PC-3 (cell line): ENCODE data around the gene MAPK4. TPM values are rescaled to one million over a fixed set of nuclear protein-coding genes. Genes with fewer than 3 reads are reported as not detected.

ENCODE experiments used
- ATAC-seq: fragments of 200-7000 bp; cut with Tn5 transposase; 2 replicates; pipeline ENCODE4 v1.9.1; 2020; ENCODE audit warnings: mild to moderate bottlenecking, moderate library complexity
- BruUV-seq: library from RNA; stranded (reverse); fragments of 400-500 nt; replicated peaks from 2 replicates; lab custom pipeline; 2021; lab: Mats Ljungman, UMichigan
- CTCF ChIA-PET: fragments of 300-600 bp; sonication (Branson Sonifier 250); formaldehyde crosslinking; loops from one replicate; lab custom pipeline; 2022; ENCODE audit warnings: antibody characterized with exemption; lab: Charles Lee
- POLR2A ChIA-PET: fragments of 300-600 bp; sonication (Branson Sonifier 250); formaldehyde crosslinking; loops from one replicate; lab custom pipeline; 2022; ENCODE audit warnings: antibody characterized with exemption; ENCODE audit not compliant: unreplicated experiment; lab: Charles Lee
- DNase-seq: peaks from one replicate; pipeline ENCODE4 v3.0.0-alpha.2; 2015
- H2AFZ ChIP-seq: fragments of 300-600 bp; sonication (generic); 2 replicates; pipeline ENCODE4 v1.6.0; 2016; ENCODE audit warnings: antibody characterized with exemption, low read length
- H3F3A ChIP-seq: fragments of 300-600 bp; sonication (generic); one replicate; pipeline ENCODE4 v1.6.0; 2017; ENCODE audit warnings: antibody characterized with exemption, low read length, control low read depth, mild to moderate bottlenecking; ENCODE audit not compliant: unreplicated experiment
- H3K27ac ChIP-seq: fragments of 300-600 bp; sonication (generic); 2 replicates; pipeline ENCODE4 v1.5.1; 2016; ENCODE audit warnings: mild to moderate bottlenecking, low read length
- H3K27me3 ChIP-seq: fragments of 300-600 bp; sonication (generic); 2 replicates; pipeline ENCODE4 v1.6.1; 2016; ENCODE audit warnings: low read length, mixed read lengths
- H3K36me3 ChIP-seq: fragments of 300-600 bp; sonication (generic); 2 replicates; pipeline ENCODE4 v1.6.1; 2016; ENCODE audit warnings: low read depth, mixed run types, low read length, mixed read lengths
- H3K4me1 ChIP-seq: fragments of 300-600 bp; sonication (generic); 2 replicates; pipeline ENCODE4 v1.5.1; 2016; ENCODE audit warnings: low read length; ENCODE audit not compliant: insufficient read depth
- H3K4me2 ChIP-seq: fragments of 300-600 bp; sonication (generic); 2 replicates; pipeline ENCODE4 v1.6.0; 2016; ENCODE audit warnings: low read length
- H3K4me3 ChIP-seq: fragments of 300-600 bp; sonication (generic); 2 replicates; pipeline ENCODE4 v1.5.1; 2016; ENCODE audit warnings: mild to moderate bottlenecking, low read length, mixed read lengths
- H3K79me2 ChIP-seq: fragments of 300-600 bp; sonication (generic); 2 replicates; pipeline ENCODE4 v1.6.1; 2017; ENCODE audit warnings: low read length, mixed read lengths
- H3K9ac ChIP-seq: fragments of 300-600 bp; sonication (generic); 2 replicates; pipeline ENCODE4 v1.6.0; 2016; ENCODE audit warnings: mild to moderate bottlenecking, low read length
- H3K9me2 ChIP-seq: fragments of 300-600 bp; sonication (generic); replicated peaks from 2 replicates; pipeline ENCODE4 v1.6.1; 2016; ENCODE audit warnings: mixed run types, low read length, mixed read lengths
- H3K9me3 ChIP-seq: fragments of 300-600 bp; sonication (generic); 2 replicates; pipeline ENCODE4 v1.6.1; 2016; ENCODE audit warnings: low read length, mixed read lengths
- H4K20me1 ChIP-seq: fragments of 300-600 bp; sonication (generic); 2 replicates; pipeline ENCODE4 v1.6.1; 2016; ENCODE audit warnings: low read length, mixed read lengths
- CTCF ChIP-seq: fragments of 300-600 bp; sonication (generic); conservative IDR thresholded peaks from 2 replicates; pipeline ENCODE4 v1.5.1; 2017; ENCODE audit warnings: antibody characterized with exemption, low read depth, mild to moderate bottlenecking, low read length
- EZH2 ChIP-seq: fragments of 300-600 bp; sonication (generic); IDR thresholded peaks from one replicate; pipeline ENCODE4 v1.6.1; 2017; ENCODE audit warnings: antibody characterized with exemption, mild to moderate bottlenecking, low read length; ENCODE audit not compliant: unreplicated experiment
- EZH2phosphoT487 ChIP-seq: fragments of 300-600 bp; sonication (generic); IDR thresholded peaks from 2 replicates; pipeline ENCODE4 v1.6.1; 2018; ENCODE audit warnings: mild to moderate bottlenecking, antibody characterized with exemption, low read length, borderline replicate concordance
- intact Hi-C: fragments of 100-400 bp; cut with micrococcal nuclease; formaldehyde crosslinking; loops from 2 replicates; pipeline ENCODE4 v1.9.0; 2023
- total RNA-seq: library from RNA; depleted of rRNA; stranded (reverse); fragments of >200 nt; gene quantifications from 2 replicates; pipeline ENCODE4 v1.2.3, GENCODE V29; 2014

MAPK4 gene
- total RNA-seq, 1 experiment from 2014 or later, result not detected

- no peak for TF ChIP-seq EZH2phosphoT487
- TF ChIP-seq CTCF, result no peak
- no peak for TF ChIP-seq EZH2
- Histone ChIP-seq H3K36me3 (no peaks in the 10 kb centered on the region), H3K4me2 (no peak overlapping the region), H2AFZ (no peak overlapping the region), H3K27me3 (no peaks in the 10 kb centered on the region), H3K9me2 (no peaks in the 10 kb centered on the region), H3K27ac (no peak overlapping the region), H3F3A (no peaks in the 10 kb centered on the region), H3K4me3 (no peak overlapping the region), H3K79me2 (no peaks in the 10 kb centered on the region), H3K9me3 (no peaks in the 10 kb centered on the region), H3K4me1 (no peaks in the 10 kb centered on the region), H3K9ac (no peak overlapping the region), H4K20me1 (no peaks in the 10 kb centered on the region)
- CTCF ChIA-PET, result no interaction called here
- POLR2A ChIA-PET, result no interaction called here
- intact Hi-C loops, result no loop called here
- no TSS peak for BruUV-seq
- ATAC-seq (no peak), DNase-seq (no peak)
Observed at GRCh38 chr18:50715919-50716318, 156.0 kb downstream of the MAPK4 start.

DNA sequence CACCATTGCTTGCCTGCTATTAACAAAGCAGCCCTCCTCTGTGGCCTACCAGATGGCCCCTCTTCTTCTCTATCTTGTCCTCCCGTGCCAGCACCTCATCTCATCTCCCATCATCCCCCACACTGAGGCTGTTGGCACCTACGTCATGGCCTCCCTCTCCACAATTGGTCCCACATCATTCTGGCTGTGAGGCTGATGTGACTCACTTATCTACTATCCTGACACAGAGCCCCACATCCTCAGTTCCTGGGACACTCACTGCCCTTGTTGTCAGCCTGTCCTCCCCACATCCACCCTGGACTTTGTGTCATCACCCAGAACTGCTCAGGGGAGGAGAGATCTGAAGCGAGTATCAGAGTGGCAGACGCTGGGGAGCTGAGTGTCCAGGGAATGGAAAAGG is 157.0 kb downstream of the MAPK4 start:
- Histone ChIP-seq H2AFZ (no peak overlapping the region), H3K9me3 (no peaks in the 10 kb centered on the region), H3K36me3 (no peaks in the 10 kb centered on the region), H3K79me2 (no peaks in the 10 kb centered on the region), H4K20me1 (no peaks in the 10 kb centered on the region), H3F3A (no peaks in the 10 kb centered on the region), H3K4me3 (no peak overlapping the region), H3K4me2 (no peak overlapping the region), H3K4me1 (no peaks in the 10 kb centered on the region), H3K9me2 (no peaks in the 10 kb centered on the region), H3K27ac (no peak overlapping the region), H3K9ac (no peak overlapping the region), H3K27me3 (no peaks in the 10 kb centered on the region)
- no peak for TF ChIP-seq EZH2phosphoT487
- no peak for TF ChIP-seq CTCF
- no peak for TF ChIP-seq EZH2
- no peak for DNase-seq
- intact Hi-C loops, result no loop called here
- ChIA-PET POLR2A (no interaction called here), CTCF (no interaction called here)
- ATAC-seq, result no peak
- no TSS peak for BruUV-seq

- H3K4me1 ChIP-seq, result no peaks in the 10 kb centered on the region
- DNase-seq, result no peak
- H3K79me2 ChIP-seq, result no peaks in the 10 kb centered on the region
- TF ChIP-seq CTCF, result no peak
- TF ChIP-seq EZH2, result no peak
- no peak for TF ChIP-seq EZH2phosphoT487
- no peak overlapping the region for H3K27ac ChIP-seq
- POLR2A ChIA-PET, result no interaction called here
- H4K20me1 ChIP-seq, result no peaks in the 10 kb centered on the region
- no peaks in the 10 kb centered on the region for H3K27me3 ChIP-seq
- H3K4me3 ChIP-seq, result no peak overlapping the region
- H3F3A ChIP-seq, result no peaks in the 10 kb centered on the region
- no peak overlapping the region for H3K9ac ChIP-seq
- H2AFZ ChIP-seq, result no peak overlapping the region
- no peak overlapping the region for H3K4me2 ChIP-seq
- no peaks in the 10 kb centered on the region for H3K9me2 ChIP-seq
- CTCF ChIA-PET, result no interaction called here
- intact Hi-C loops, result no loop called here
- no TSS peak for BruUV-seq
- ATAC-seq, result no peak
- no peaks in the 10 kb centered on the region for H3K36me3 ChIP-seq
- no peaks in the 10 kb centered on the region for H3K9me3 ChIP-seq
Observed at GRCh38 chr18:50717563-50717962, 157.7 kb downstream of the MAPK4 start.
